HepG2 (cell line): ENCODE measurements around the gene DPH7. TPM values are rescaled to one million over a fixed set of nuclear protein-coding genes. Genes with fewer than 3 reads are reported as not detected.

Source experiments
- ATAC-seq: fragments of 200-7000 bp; cut with Tn5 transposase; 3 replicates; pipeline ENCODE4 v1.9.1; 2020; ENCODE audit warnings: mild to moderate bottlenecking, moderate library complexity
- BruUV-seq: library from RNA; stranded (reverse); fragments of 400-500 nt; replicated peaks from 2 replicates; lab custom pipeline; 2021; lab: Mats Ljungman, UMichigan
- CTCF ChIA-PET: fragments of 300-600 bp; formaldehyde crosslinking; extraction: SDS; loops from one replicate; lab custom pipeline; 2021; ENCODE audit warnings: low total read pairs, inconsistent platforms, low intra/inter-chr PET ratio; lab: Yijun Ruan, JAX
- POLR2A ChIA-PET: fragments of 350-600 bp; sonication (Branson Sonifier 250); formaldehyde crosslinking; loops from one replicate; lab custom pipeline; 2020; ENCODE audit warnings: antibody characterized with exemption, inconsistent platforms; lab: Yijun Ruan, JAX
- DNase-seq: peaks from one replicate; pipeline ENCODE4 v3.0.0-alpha.2; 2015; ENCODE audit warnings: low spot score
- FAIRE-seq: peaks from 3 replicates; lab custom pipeline; 2011; peaks lifted over from hg19 to GRCh38; lab: Jason Lieb, UNC
- H2AFZ ChIP-seq: one replicate; pipeline ENCODE4 v1.6.1; 2011; ENCODE audit warnings: low read length, inconsistent platforms
- H3K27ac ChIP-seq: fragments of 300-600 bp; 3 replicates; pipeline ENCODE4 v1.8.0; 2011; ENCODE audit warnings: mixed run types, mild to moderate bottlenecking, mixed read lengths, low read length, inconsistent platforms; ENCODE audit not compliant: insufficient read depth; ENCODE audit errors: extremely low read length
- H3K27me3 ChIP-seq, 2 experiments: fragments of 200-600 bp in 1 of 2; 2 replicates in 1 of 2; 3 replicates in 1 of 2; pipeline versions ENCODE4 v1.6.0 to v1.8.0; 2011; ENCODE audit warnings: low read length in 2 of 2, mild to moderate bottlenecking in 2 of 2, moderate library complexity in 2 of 2, inconsistent platforms in 1 of 2; ENCODE audit not compliant: insufficient read depth in 2 of 2, control insufficient read depth in 1 of 2
- H3K36me3 ChIP-seq, 2 experiments: fragments of 200-600 bp in 1 of 2; replicated peaks in 1 of 2; 2 replicates in 1 of 2; 3 replicates in 1 of 2; pipeline versions ENCODE4 v1.5.1 to v1.8.0; 2011; ENCODE audit warnings: low read length in 2 of 2, inconsistent platforms in 1 of 2; ENCODE audit not compliant: insufficient read depth in 2 of 2, control insufficient read depth in 1 of 2
- H3K4me1 ChIP-seq: 2 replicates; pipeline ENCODE4 v1.5.1; 2012; ENCODE audit warnings: low read length, inconsistent platforms; ENCODE audit not compliant: insufficient read depth
- H3K4me2 ChIP-seq: 2 replicates; pipeline ENCODE4 v1.6.0; 2011; ENCODE audit warnings: low read depth, low read length, inconsistent platforms
- H3K4me3 ChIP-seq, 3 experiments: fragments of 200-600 bp in 1 of 3; sonication (generic), shearing (Covaris generic) in 1 of 3; replicated peaks in 1 of 3; 2 replicates each; pipeline ENCODE4 v1.5.1; 2011 to 2016; ENCODE audit warnings: low read length in 3 of 3, inconsistent platforms in 2 of 3, low read depth in 2 of 3, mild to moderate bottlenecking in 2 of 3, control low read depth in 1 of 3, mixed read lengths in 1 of 3; ENCODE audit not compliant: insufficient read depth in 1 of 3
- H3K79me2 ChIP-seq: one replicate; pipeline ENCODE4 v1.6.1; 2011; ENCODE audit warnings: low read length, inconsistent platforms; ENCODE audit not compliant: insufficient read depth
- H3K9ac ChIP-seq: 2 replicates; pipeline ENCODE4 v1.6.0; 2011; ENCODE audit warnings: mild to moderate bottlenecking, low read depth, low read length, inconsistent platforms; ENCODE audit not compliant: insufficient read depth
- H3K9me3 ChIP-seq: 2 replicates; pipeline ENCODE4 v1.5.1; 2012; ENCODE audit warnings: mild to moderate bottlenecking, low read length
- H4K20me1 ChIP-seq: 2 replicates; pipeline ENCODE4 v1.6.0; 2011; ENCODE audit warnings: inconsistent platforms, mild to moderate bottlenecking, low read length, moderate library complexity; ENCODE audit not compliant: insufficient read depth
- ATF2 ChIP-seq: sonication (generic); formaldehyde crosslinking; IDR thresholded peaks from 2 replicates; pipeline ENCODE4 v1.4.0; 2020; ENCODE audit warnings: missing genetic modification reagents
- CHCHD3 ChIP-seq: sonication (generic); formaldehyde crosslinking; IDR thresholded peaks from 2 replicates; pipeline ENCODE4 v1.8.0; 2022; ENCODE audit warnings: mild to moderate bottlenecking, missing genetic modification reagents, moderate library complexity
- GMEB2 ChIP-seq: IDR thresholded peaks from 2 replicates; pipeline ENCODE4 v1.6.1; 2016; ENCODE audit warnings: missing biosample characterization, missing genetic modification reagents, low read depth
- GTF2F1 ChIP-seq: fragments of 150-350 bp; IDR thresholded peaks from 2 replicates; pipeline ENCODE4 v1.6.1; 2014; ENCODE audit warnings: low read length
- HNF4A ChIP-seq: sonication (generic); formaldehyde crosslinking; IDR thresholded peaks from 2 replicates; pipeline ENCODE4 v1.4.0; 2020; ENCODE audit warnings: missing genetic modification reagents
- NFATC3 ChIP-seq: sonication (generic); formaldehyde crosslinking; IDR thresholded peaks from 2 replicates; pipeline ENCODE4 v1.5.1; 2020; ENCODE audit warnings: mild to moderate bottlenecking, missing genetic modification reagents
- ONECUT2 ChIP-seq: sonication (generic); formaldehyde crosslinking; IDR thresholded peaks from 2 replicates; pipeline ENCODE4 v1.4.0; 2020; ENCODE audit warnings: missing genetic modification reagents
- PHF8 ChIP-seq: sonication (generic); formaldehyde crosslinking; IDR thresholded peaks from 2 replicates; pipeline ENCODE4 v1.5.0; 2020; ENCODE audit warnings: missing genetic modification reagents
- POGK ChIP-seq: sonication (generic); formaldehyde crosslinking; conservative IDR thresholded peaks from 2 replicates; pipeline ENCODE4 v1.8.0; 2022; ENCODE audit warnings: mild to moderate bottlenecking, moderate library complexity, missing genetic modification reagents
- RAD51 ChIP-seq: fragments of 450-650 bp; IDR thresholded peaks from 2 replicates; pipeline ENCODE4 v1.6.1; 2016; ENCODE audit warnings: borderline replicate concordance
- RFXAP ChIP-seq: sonication (generic); formaldehyde crosslinking; IDR thresholded peaks from 2 replicates; pipeline ENCODE4 v1.4.0; 2020; ENCODE audit warnings: missing genetic modification reagents, borderline replicate concordance
- SKI ChIP-seq: fragments of 450-650 bp; IDR thresholded peaks from one replicate; pipeline ENCODE4 v1.6.1; 2018; ENCODE audit warnings: mild to moderate bottlenecking; ENCODE audit not compliant: partially characterized antibody
- SRSF1 ChIP-seq: fragments of 200-400 bp; formaldehyde crosslinking; optimal IDR thresholded peaks from 2 replicates; pipeline ENCODE3; 2017; ENCODE audit warnings: mild to moderate bottlenecking, low read depth, low read length, moderate library complexity
- ZBTB37 ChIP-seq: sonication (generic); formaldehyde crosslinking; IDR thresholded peaks from 2 replicates; pipeline ENCODE4 v1.4.0; 2020; ENCODE audit warnings: mild to moderate bottlenecking, missing genetic modification reagents
- ZNF180 ChIP-seq: sonication (generic); formaldehyde crosslinking; IDR thresholded peaks from 2 replicates; pipeline ENCODE4 v1.4.0; 2020; ENCODE audit warnings: low read depth, missing genetic modification reagents, borderline replicate concordance
- ZNF749 ChIP-seq: sonication (generic); formaldehyde crosslinking; IDR thresholded peaks from 2 replicates; pipeline ENCODE4 v1.8.0; 2022; ENCODE audit warnings: mild to moderate bottlenecking, missing genetic modification reagents, moderate library complexity, borderline replicate concordance
- ZNF83 ChIP-seq: sonication (generic); formaldehyde crosslinking; IDR thresholded peaks from 2 replicates; pipeline ENCODE4 v1.4.0; 2020; ENCODE audit warnings: missing genetic modification reagents, mild to moderate bottlenecking, borderline replicate concordance
- ZNF879 ChIP-seq: sonication (generic); formaldehyde crosslinking; IDR thresholded peaks from 2 replicates; pipeline ENCODE4 v1.8.1; 2023; ENCODE audit warnings: missing genetic modification reagents
- WGBS: methylation state at CpG from one replicate; pipeline ENCODE4 v1.1.6; 2017; ENCODE audit warnings: low lambda C conversion rate; 5-methylcytosine and 5-hydroxymethylcytosine counted together
- in situ Hi-C: cut with HindIII; loops from 2 replicates; pipeline ENCODE4 v1.10.0; 2017; ENCODE audit warnings: low pct_unique_long_range_greater_than_20kb; ENCODE audit not compliant: extremely low pct_ligation_motif_present
- intact Hi-C: fragments of 100-400 bp; cut with micrococcal nuclease; formaldehyde crosslinking; loops from one replicate; pipeline ENCODE4 v1.10.0; 2022; ENCODE audit not compliant: unreplicated experiment
- polyA plus RNA-seq, 8 experiments: library from polyadenylated mRNA; depleted of rRNA in 3 of 8; stranded (reverse) in 7 of 8; unstranded in 1 of 8; fragments of >200 nt; fragmentation: Illumina TruSeq in 4 of 8; extraction: Trizol in 4 of 8; gene quantifications; 2 replicates each; pipeline versions ENCODE4 v1.2.1 to v1.2.3, GENCODE V29; 2011 to 2016; ENCODE audit warnings: low read depth in 4 of 8, missing spikeins in 1 of 8, mixed read lengths in 1 of 8; ENCODE audit not compliant: insufficient read depth in 1 of 8
- total RNA-seq, 5 experiments: library from RNA; depleted of rRNA; stranded (reverse); fragments of >200 nt; fragmentation: Illumina TruSeq; extraction: Trizol; gene quantifications; 2 replicates each; pipeline ENCODE4 v1.2.3, GENCODE V29; 2016; ENCODE audit warnings: low read depth in 1 of 5

DPH7 gene
- total and polyA plus RNA-seq, 2 of the 13 experiments (the other 11 are each of a cell fraction or from before 2014, with no cell fraction given): 27.6 to 31.6 TPM

- intact Hi-C loops (no loop called here), in situ Hi-C loops (no loop called here)
- ATAC-seq (peak; percentile 30; the same call in 2 of the 3 replicates), DNase-seq (no peak), FAIRE-seq (no peak)
- Histone ChIP-seq H3K4me2 (no peak overlapping the region), H3K4me3 (no peak overlapping the region), H3K9me3 (peaks cover 3% of the 10 kb centered on the region; the same call in 1 of the 2 replicates), H2AFZ (no peak overlapping the region), H3K27me3 (no peaks in the 10 kb centered on the region), H3K4me1 (no peaks in the 10 kb centered on the region), H3K36me3 (no peaks in the 10 kb centered on the region), H4K20me1 (no peaks in the 10 kb centered on the region), H3K9ac (no peak overlapping the region), H3K27ac (no peak overlapping the region), H3K79me2 (no peaks in the 10 kb centered on the region)
- ChIA-PET CTCF (no interaction called here), POLR2A (no interaction called here)
- BruUV-seq: no TSS peak
- 83% methylated on average over 6 of the region's 30 CpGs for WGBS
- TF ChIP-seq ZBTB37 (CRISPR knock-in tag): no peak
- no peak for TF ChIP-seq POGK
- no peak for TF ChIP-seq ONECUT2
- no peak for TF ChIP-seq RAD51
- no peak for TF ChIP-seq SKI
- no peak for TF ChIP-seq NFATC3 (CRISPR knock-in tag)
- no peak for TF ChIP-seq GMEB2 (CRISPR knock-in tag)
- no peak for TF ChIP-seq HNF4A (CRISPR knock-in tag)
- TF ChIP-seq ZNF180 (CRISPR knock-in tag): no peak
- TF ChIP-seq GTF2F1: no peak
- TF ChIP-seq ZNF879: no peak
- no peak for TF ChIP-seq RFXAP
- TF ChIP-seq ATF2: no peak
- TF ChIP-seq PHF8 (CRISPR knock-in tag): no peak
- no peak for TF ChIP-seq CHCHD3
- no peak for TF ChIP-seq ZNF749
- no peak for TF ChIP-seq SRSF1
- TF ChIP-seq ZNF83 (CRISPR knock-in tag): no peak
Observed at GRCh38 chr9:137514691-137515337, 63.9 kb downstream of the DPH7 start.
